ENCODE measurements around the gene RNU5B-1.
A peak's percentile ranks its signal among the peaks of the same experiment; 100 is the strongest.

The RNU5B-1 gene

DNA sequence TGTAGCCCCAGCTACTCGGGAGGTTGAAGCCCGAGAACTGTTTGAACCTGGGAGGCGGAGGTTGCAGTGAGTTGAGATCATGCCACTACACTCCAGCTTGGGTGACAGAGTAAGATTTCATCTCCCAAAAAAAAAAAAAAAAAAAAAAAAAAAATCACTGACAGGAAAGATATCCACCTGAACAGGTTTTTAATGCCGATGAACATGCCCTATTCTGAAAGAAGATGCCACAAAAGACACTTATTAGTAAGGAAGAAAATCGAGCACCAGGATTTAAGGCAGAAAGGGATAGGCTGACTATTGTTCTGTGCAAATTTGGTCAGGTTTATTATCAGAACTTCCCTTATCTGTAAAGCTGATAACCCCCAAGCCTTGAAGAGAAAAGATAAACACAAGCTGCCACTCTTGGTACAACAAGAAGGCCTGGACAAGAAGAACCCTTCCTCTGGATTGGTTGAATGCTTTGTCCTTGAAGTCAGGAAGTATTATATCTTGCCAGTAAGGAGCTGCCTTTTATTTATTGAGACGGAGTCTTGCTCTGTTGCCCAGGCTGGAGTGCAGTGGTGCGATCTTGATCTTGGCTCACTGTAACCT, 15.1 kb upstream of the RNU5B-1 start:
- DNase-seq (ENCODE audit: low read depth, low spot score), result no peak

DNA sequence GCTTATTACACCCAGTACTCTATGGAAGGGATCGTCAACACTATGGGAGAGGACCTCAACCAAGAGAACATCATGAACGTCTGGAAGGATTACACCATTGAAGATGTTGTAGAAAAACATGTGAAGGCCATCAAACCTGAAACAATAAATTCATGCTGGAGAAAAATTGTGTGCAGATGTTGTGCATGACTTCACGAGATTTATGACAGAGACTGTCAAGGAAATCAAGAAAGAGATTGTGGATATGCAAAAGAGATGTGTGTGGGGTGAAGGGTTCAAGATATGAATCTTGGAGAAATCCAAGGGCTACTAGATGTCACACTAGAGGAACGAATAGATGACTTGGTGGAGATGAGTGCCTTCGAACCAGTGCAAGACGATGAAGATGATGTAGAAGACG, 14.2 kb upstream of the RNU5B-1 start:
- no peak for DNase-seq (ENCODE audit: low read depth, low spot score)

GRCh38 chr15:65292938-65293518, 11.4 kb upstream of the RNU5B-1 start:
- DNase-seq (ENCODE audit: low read depth, low spot score), result no peak

- DNase-seq (ENCODE audit: low read depth, low spot score), result no peak
Measured at GRCh38 chr15:65298731-65299130, 5.7 kb upstream of the RNU5B-1 start.

GRCh38 chr15:65300924-65301441, 3.5 kb upstream of the RNU5B-1 start:
- DNase-seq (ENCODE audit: low read depth, low spot score), result no peak

DNA sequence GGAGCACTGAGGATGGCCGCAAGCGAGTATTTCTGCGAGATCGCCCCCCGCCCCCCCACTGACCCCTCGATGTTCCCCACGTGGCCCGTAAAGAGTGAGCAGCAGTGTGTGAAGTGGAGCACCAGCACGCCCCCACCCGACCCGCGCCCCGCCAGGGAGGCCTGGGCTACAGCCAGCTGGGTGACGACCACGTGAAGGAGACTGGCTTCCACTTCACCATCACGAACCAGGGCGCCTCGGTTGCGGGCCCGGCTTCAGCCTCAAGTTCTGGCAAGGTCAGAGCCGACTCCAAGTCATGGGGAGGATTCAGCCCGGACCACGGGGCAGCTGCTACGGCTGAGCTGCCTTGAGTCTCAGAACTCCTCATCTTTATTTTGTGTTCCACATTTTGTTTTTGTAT, 2.4 kb upstream of the RNU5B-1 start:
- no peak for DNase-seq (ENCODE audit: low read depth, low spot score)

- DNase-seq (ENCODE audit: low read depth, low spot score), result peak; percentile 65
Measured at GRCh38 chr15:65303687-65304380, 643 bp upstream of the RNU5B-1 start.

DNA sequence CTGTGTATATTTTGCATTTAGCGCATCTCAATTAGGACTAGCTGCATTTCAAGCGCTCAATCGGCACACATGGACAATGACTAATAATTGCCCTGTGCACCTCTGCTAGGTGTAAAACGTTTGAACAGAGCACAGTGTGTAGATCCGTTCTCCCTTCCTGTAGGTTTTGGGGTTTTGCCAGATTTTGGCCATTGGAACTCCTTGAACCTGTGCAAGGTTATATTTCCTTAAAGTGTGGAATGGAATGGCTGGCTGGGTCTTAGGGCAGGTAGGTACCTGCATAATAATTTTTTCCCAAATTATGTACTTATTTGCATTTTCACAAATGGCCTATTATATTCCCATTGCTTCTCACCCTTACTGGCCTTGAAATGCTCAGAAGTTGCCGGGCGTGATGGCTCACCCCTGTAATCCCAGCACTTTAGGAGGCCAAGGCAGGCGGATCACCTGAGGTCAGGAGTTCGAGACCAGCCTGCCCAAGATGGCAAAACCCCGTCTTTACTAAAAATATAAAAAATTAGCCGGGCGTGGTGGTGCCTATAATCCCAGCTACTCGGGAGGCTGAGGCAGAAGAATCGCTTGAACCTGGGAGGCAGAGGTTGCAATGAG, 777 bp downstream of the RNU5B-1 start:
- no peak for DNase-seq (ENCODE audit: low read depth, low spot score)

DNA sequence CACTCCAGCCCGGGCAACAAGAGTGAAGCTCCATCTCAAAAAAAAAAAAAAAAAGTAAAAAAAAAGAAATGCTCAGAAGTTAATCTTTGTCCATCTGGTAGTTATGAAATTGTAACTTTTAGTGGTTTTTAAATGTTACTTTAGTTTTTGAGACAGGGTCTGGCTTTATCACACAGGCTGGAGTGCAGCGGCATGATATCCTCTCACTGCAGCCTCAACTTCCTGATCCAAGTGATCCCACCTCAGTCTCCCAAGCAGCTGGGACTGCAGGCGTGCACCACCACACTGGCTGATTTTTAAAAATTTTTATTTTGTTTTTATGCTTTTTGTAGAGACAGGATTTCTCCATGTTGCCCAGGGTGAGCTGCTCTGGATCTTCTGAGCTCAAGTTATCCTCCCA, 1.3 kb downstream of the RNU5B-1 start:
- DNase-seq (ENCODE audit: low read depth, low spot score), result no peak

DNA sequence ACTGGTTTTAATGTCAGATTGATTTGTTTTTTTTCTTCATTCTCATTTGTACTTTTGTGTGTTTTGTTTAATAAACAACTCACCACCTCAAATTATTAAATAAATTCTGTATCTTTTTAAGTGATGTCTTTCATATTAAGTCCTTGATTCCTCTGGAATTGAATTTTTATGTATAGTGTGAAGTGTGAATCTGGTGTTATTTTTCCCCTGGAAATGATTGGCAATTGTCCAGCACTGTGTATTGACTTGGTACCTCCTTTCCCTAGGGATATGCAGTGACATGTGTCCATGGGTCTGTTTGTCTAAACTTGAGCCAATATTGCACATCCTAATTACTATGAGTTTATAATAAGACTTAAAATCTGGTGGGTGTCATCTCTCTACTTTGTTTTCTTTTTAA, 2.1 kb downstream of the RNU5B-1 start:
- no peak for DNase-seq (ENCODE audit: low read depth, low spot score)

DNA sequence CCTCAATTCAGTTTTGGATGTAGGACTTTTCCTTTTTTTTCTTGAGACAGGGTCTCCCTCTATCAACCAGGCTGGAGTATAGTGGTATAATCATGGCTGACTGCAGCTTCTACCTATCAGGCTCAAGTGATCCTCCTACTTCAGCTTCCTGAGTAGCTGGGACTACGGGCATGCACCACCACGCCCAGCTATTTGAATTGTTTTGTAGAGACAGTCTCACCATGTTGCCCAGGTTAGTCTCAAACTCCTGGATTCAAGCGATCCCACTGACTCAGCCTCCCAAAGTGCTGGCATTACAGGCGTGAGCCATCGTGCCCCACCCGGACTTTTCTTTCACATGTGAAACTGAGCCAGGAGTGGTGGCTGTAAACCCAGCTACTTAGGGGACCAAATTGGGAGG, 3.5 kb downstream of the RNU5B-1 start:
- no peak for DNase-seq (ENCODE audit: low read depth, low spot score)

DNA sequence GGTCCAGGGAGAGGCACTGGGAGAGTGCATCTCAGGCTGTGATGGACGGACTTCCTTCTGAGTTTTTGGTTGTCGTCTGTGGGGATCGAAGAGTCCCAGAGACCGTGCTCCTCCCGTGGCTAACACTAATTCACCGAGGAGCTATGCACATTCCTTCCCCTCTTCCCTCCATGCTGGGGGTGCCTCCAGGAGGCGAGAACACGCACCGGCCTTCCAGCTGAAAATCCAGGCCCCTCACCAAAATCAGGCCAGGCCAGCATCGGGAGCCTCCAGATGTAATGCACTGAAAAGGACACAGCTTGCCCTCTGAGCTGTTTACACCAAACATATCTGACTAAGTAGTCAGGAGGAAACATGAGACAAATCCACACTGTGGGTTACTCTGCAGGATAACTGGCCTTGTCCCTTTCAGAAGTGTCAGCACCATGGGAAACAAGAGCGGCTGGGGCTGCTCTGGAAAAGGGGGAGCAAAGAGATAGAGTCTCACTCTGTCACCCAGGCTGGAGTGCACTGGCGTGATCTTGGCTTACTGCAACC, 5.5 kb downstream of the RNU5B-1 start:
- DNase-seq (ENCODE audit: low read depth, low spot score), result no peak

DNA sequence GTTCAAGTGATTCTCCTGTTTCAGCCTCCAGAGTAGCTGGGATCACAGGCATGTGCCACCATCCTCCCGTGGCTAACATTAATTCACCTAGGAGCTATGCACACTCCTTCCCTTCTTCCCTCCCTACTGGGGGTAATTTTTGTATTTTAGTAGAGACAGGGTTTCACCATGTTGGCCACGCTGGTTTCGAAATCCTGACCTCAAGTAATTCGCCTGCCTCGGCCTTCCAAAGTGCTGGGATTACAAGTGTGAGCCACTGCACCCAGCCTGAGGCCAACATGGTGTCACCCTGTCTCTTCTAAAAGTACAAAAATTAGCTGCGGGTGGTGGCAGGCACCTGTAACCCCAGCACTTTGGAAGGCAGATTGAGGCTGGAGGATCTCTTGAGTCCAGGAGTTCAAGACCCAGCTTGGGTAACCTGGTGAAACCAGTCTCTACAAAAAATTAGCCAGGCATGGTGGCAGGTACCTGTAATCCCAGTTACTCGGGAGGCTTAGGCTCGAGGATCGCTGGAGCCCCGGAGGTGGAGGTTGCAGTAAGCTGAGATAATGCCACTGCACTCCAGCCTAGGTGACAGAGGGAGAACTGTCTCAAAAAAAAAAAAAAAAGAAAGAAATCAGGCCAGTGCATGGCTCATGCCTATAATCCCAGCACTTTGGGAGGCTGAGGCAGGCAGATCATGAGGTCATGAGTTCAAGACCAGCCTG, 6.1 kb downstream of the RNU5B-1 start:
- DNase-seq (ENCODE audit: low read depth, low spot score), result no peak

DNA sequence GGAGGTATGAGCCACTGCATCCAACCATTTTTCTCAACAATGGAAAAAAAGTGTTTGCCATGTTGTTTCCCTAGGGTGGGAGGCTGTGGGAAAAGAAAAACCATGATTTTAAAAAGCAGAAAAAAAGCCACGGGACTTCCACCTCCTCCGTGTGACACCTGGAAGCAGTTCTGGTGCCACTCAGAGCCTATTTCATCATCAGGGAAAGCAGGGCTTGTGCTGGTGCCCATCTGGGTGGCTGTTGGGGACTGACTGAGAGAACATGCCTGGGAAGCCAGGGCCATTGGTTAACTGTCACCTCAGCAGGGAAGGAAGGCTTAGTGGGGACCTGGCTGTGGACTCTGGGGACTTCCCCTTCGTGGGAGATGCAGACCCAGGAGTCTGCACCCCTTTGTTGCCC, 7.3 kb downstream of the RNU5B-1 start:
- no peak for DNase-seq (ENCODE audit: low read depth, low spot score)

DNA sequence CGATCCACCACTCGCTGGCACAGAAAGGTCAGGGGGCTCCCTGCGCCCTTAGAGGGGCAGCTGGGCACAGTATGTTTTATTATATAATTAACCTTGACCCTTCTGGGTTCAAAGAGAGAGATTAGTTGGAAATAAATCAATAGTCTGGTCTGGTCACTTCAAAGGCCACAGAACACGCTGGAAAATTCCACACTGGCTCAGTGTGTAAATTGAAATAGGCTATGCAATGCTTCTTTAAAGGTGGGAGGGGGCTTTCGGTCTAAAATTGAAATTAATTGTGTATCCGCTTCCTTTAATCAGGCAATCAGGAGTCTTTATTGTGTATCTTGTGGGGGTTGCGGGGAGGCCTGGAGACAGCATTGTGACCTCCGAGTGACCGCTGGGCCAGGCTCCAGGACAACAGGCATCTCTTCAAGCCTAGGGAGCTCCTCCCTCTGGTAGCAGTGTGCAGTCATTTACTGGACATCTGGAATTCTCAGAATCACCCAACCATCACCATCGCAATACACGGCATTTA, 8.0 kb downstream of the RNU5B-1 start:
- DNase-seq (ENCODE audit: low read depth, low spot score), result no peak

- peak; percentile 92 for DNase-seq (ENCODE audit: low read depth, low spot score)
Measured at GRCh38 chr15:65318870-65319356, 14.4 kb downstream of the RNU5B-1 start.

GRCh38 chr15:65323071-65323511, 18.6 kb downstream of the RNU5B-1 start:
- peak; percentile 76 for DNase-seq (ENCODE audit: low read depth, low spot score)

DNA sequence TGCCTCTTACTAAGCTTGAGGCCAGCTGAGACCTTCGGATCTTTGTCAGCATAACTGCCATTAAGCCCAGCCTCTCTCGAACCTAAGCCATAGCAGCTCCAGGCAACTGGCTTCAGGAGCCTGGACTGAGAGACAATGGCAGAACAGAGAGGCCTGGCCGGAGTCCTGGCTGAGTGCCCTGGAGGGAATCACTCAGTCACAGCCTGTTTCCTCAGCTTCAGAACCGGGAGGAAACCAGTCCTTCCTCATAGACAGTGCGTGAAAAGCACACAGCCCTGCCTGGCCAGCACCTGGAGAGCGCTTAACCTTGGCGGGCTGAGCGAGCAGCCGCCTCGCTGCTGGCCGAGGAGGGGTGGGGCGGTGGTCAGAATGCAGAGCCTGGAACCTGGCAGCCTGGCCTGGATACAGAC, 21.6 kb downstream of the RNU5B-1 start:
- peak; percentile 39 for DNase-seq (ENCODE audit: low read depth, low spot score)

DNA sequence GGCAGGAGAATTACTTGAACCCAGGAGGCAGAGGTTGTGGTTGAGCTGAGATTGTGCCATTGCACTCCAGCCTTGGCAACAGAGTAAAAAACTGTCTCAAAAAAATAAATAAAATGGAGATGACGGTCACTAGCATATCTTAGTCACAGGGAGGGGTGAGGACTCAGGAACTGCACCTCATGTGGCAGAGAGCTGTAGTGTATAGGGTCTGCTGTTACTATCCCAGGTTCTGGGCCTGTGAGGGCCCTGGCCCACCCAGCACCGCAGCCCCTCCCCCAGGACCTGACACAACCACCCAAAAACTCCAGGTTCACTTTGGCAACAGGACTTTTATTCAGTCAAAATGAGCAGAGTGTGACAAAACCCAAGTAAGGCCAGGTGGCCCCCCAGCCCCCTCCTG, 22.3 kb downstream of the RNU5B-1 start:
- DNase-seq (ENCODE audit: low read depth, low spot score), result no peak

GRCh38 chr15:65327651-65328393, 23.3 kb downstream of the RNU5B-1 start:
- no peak for DNase-seq (ENCODE audit: low read depth, low spot score)
